Measurements from ENCODE around the gene GOT2. TPM values are rescaled to one million over a fixed set of nuclear protein-coding genes. Genes with fewer than 3 reads are reported as not detected.
"Not testable (repeated sequence)": the region's sequence is repeated elsewhere in the genome, so short reads cannot be mapped to it uniquely, and the experiment has no call there.

The GOT2 gene
- polyA plus RNA-seq, 12 donors, result 37.3 to 63.4 (median 55.6) TPM; not detected in 1

DNA sequence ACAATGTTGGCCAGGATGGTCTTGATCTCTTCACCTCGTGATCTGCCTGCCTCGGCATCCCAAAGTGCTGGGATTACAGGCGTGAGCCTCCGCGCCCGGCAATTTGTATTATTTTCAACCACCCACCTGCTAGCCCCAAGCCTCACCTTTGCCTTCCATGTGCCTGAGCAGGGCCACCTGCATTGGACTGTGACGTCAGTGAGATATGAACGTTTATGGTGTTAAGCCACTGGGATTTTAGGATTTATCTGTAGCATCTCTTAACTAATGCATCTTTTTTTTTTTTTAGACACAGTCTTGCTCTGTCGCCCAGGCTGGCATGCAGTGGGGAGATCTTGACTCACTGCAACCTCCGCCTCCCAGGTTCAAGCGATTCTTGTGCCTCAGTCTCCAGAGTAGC lies 74.2 kb downstream of the GOT2 start:
- DNase-seq, result not testable (repeated sequence)

DNA sequence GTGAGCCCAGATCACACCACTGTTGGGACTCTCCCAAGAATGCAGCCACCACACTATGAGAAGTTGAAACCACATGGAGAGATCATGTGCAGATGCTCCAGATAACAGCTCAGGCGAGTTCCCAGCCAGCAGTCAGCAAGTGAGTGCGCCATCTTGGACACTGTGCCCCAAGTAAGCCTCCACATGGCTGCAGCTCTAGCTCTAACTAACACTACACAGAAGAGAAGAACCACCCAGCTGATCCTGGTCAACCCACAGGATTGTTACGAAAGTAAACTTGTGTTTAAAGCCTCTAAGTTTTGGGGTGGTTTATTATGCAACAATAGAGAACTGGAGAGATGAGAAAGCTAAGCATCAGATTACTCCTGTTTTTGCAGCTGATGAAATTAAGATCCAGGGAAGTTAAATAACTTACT lies 75.3 kb downstream of the GOT2 start:
- DNase-seq, result no peak

Other genes with a start within 250 kb of the GOT2 start
- 10 to 100 TPM in 10 of 12 donors, 1 to 10 TPM in 1, not detected in 1; 7.7 to 76.5 (median 13.5) TPM for gene NDRG4, start 234.2 kb downstream of the GOT2 start, polyA plus RNA-seq (ENCODE audit: insufficient read length in 12 of 12)
- 10 to 100 TPM in 11 of 12 donors, not detected in 1; 11.0 to 25.5 (median 15.0) TPM for gene SETD6, start 218.8 kb downstream of the GOT2 start, polyA plus RNA-seq (ENCODE audit: insufficient read length in 12 of 12)
- 100 to 1,000 TPM in 4 of 12 donors, 10 to 100 TPM in 7, not detected in 1; 52.3 to 174 (median 89.1) TPM for gene CNOT1, start 104.5 kb downstream of the GOT2 start, polyA plus RNA-seq (ENCODE audit: insufficient read length in 12 of 12)
- gene SLC38A7, start 49.5 kb downstream of the GOT2 start, polyA plus RNA-seq (ENCODE audit: insufficient read length in 12 of 12), result 10 to 100 TPM in 2 of 12 donors, 1 to 10 TPM in 9, not detected in 1; 6.1 to 22.2 (median 8.0) TPM

Data from muscle of arm (tissue), 12 donors.